Measurements from ENCODE around the gene RAPGEF4. TPM values are rescaled to one million over a fixed set of nuclear protein-coding genes. Genes with fewer than 3 reads are reported as not detected.

Gene RAPGEF4
- total RNA-seq, 1 experiment from 2014 or later, result 1.4 TPM

- Mint-ChIP-seq H3K9me3 (no peaks in the 10 kb centered on the region), H3K4me1 (peaks cover 3 to 4% of the 10 kb centered on the region in 2 experiments; a peak in 3 of 4 replicates), H3K36me3 (ENCODE audit: insufficient read depth in 1 of 3, low read depth in 3 of 3) (no peaks in the 10 kb centered on the region), H3K27me3 (ENCODE audit: low read depth) (no peaks in the 10 kb centered on the region; the same call in 1 of the 2 replicates), H3K27ac (no peak overlapping the region; a peak in 1 of 7 replicates), H3K4me3 (no peak overlapping the region)
- no peak overlapping the region for H2BK20ac ChIP-seq (ENCODE audit: low read depth, low read length, poor library complexity, severe bottlenecking)
- peaks cover 5% of the 10 kb centered on the region; the same call in 1 of the 2 replicates for H3K4me1 ChIP-seq (ENCODE audit: insufficient read depth, low read length)
- no peak overlapping the region for H2BK12ac ChIP-seq (ENCODE audit: insufficient read length, low read depth, low read length)
- no peak overlapping the region for H2BK15ac ChIP-seq (ENCODE audit: low read depth, low read length)
- H3T11ph ChIP-seq (ENCODE audit: low read length), result no peak overlapping the region
- H3K4ac ChIP-seq (ENCODE audit: low read depth, low read length), result no peak overlapping the region
- no peak overlapping the region for H3K23ac ChIP-seq (ENCODE audit: insufficient read length, low read depth, low read length)
- no peak overlapping the region for H3K27ac ChIP-seq (ENCODE audit: insufficient read length, low read depth, low read length)
- H3K9ac ChIP-seq (ENCODE audit: extremely low read depth, insufficient read length, low read length), result no peak overlapping the region
- no peak overlapping the region for H3K4me2 ChIP-seq (ENCODE audit: insufficient read depth, insufficient read length, low read length)
- no peak for TF ChIP-seq CTCF (conservative IDR thresholded peaks at IDR 0.05)
- no peaks in the 10 kb centered on the region for H4K20me1 ChIP-seq (ENCODE audit: control insufficient read depth, insufficient read depth, insufficient read length)
- no peak overlapping the region for H4K91ac ChIP-seq (ENCODE audit: insufficient read length, low read depth, low read length)
- no peak for DNase-seq
- no peak overlapping the region for H2AK5ac ChIP-seq (ENCODE audit: insufficient read length, low read length)
- H2AFZ ChIP-seq (ENCODE audit: low read length), result no peak overlapping the region
- H2BK120ac ChIP-seq (ENCODE audit: low read depth, low read length, poor library complexity, severe bottlenecking), result no peak overlapping the region
- no peak overlapping the region for H4K5ac ChIP-seq (ENCODE audit: insufficient read length, low read depth, low read length)
- no peaks in the 10 kb centered on the region for H3K79me1 ChIP-seq (ENCODE audit: insufficient read depth, low read depth, low read length, poor library complexity, severe bottlenecking)
- no peaks in the 10 kb centered on the region for H3K27me3 ChIP-seq (ENCODE audit: insufficient read depth, low read length)
- no peak overlapping the region for H3K56ac ChIP-seq (ENCODE audit: insufficient read length, low read depth, low read length)
- H3K14ac ChIP-seq (ENCODE audit: insufficient read depth, low read length), result no peak overlapping the region
- no peak overlapping the region for H4K8ac ChIP-seq (replicated peaks; ENCODE audit: insufficient read length, low read depth, low read length)
- WGBS (ENCODE audit: extremely low coverage, insufficient read length, low lambda C conversion rate), result no CpG with 5 or more reads among the region's 7 CpGs
- H3K18ac ChIP-seq (ENCODE audit: insufficient read length, low read depth, low read length), result no peak overlapping the region
- no peaks in the 10 kb centered on the region for H3K9me3 ChIP-seq (ENCODE audit: control insufficient read depth, low read depth, low read length)
- no peak overlapping the region for H2BK5ac ChIP-seq (ENCODE audit: insufficient read length, low read length)
- H3K79me2 ChIP-seq (ENCODE audit: insufficient read depth, low read length), result no peaks in the 10 kb centered on the region
- H3K23me2 ChIP-seq (ENCODE audit: insufficient read length, low read depth, low read length, poor library complexity, severe bottlenecking), result no peaks in the 10 kb centered on the region
These were observed 253.1 kb downstream of the RAPGEF4 start for GRCh38 chr2:172988728-172989127.
